Measurements from ENCODE around the gene TBL1X. TPM values are rescaled to one million over a fixed set of nuclear protein-coding genes. Genes with fewer than 3 reads are reported as not detected.

Gene TBL1X
- total RNA-seq, 4 donors from 2014 or later: 32.9 to 42.9 (median 33.4) TPM

GRCh38 chrX:9678215-9678965 lies 213.5 kb downstream of the TBL1X start:
- intact Hi-C loops (cut with DNase I): no loop called here
- H3K27me3 ChIP-seq: no peaks in the 10 kb centered on the region
- no peaks in the 10 kb centered on the region for H3K9me3 ChIP-seq
- H3K27ac ChIP-seq: no peak overlapping the region
- DNase-seq: no peak
- H3K4me3 ChIP-seq (replicated peaks in 1 of 3): no peak overlapping the region
- TF ChIP-seq CTCF (IDR thresholded peaks at IDR 0.05) (no peak), POLR2A (IDR thresholded peaks at IDR 0.05) (no peak)
- H3K4me1 ChIP-seq: no peaks in the 10 kb centered on the region
- no peaks in the 10 kb centered on the region for H3K36me3 ChIP-seq
- 94 to 100% methylated on average over 3 of the region's 3 CpGs for WGBS, 2 donors

DNA sequence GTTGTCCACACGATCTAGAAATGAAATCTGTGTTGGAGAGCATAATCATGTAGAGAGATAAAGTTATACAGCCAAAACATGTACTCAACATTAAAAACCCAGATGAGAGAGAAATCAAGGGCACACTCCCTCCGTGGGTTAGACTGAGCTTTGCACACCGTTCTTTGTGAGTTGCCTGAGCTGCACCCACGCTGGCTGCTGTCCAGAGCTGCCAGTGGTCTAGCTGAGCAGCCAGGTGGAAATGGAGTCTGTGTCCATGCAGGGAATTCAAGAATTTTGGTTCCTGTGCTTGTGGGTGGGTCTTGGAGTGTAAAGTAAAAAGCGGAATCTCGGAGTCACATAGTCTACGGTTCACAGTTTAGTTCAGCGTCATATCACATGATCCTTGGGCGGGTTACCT lies 216.2 kb downstream of the TBL1X start:
- 38 to 67% methylated on average over 8 to 9 of the region's 9 CpGs for WGBS, 2 donors
- peak; percentile 53 to 64 for DNase-seq
- Histone ChIP-seq H3K4me1 (no peaks in the 10 kb centered on the region), H3K27ac (no peak overlapping the region), H3K9me3 (no peaks in the 10 kb centered on the region), H3K27me3 (no peaks in the 10 kb centered on the region), H3K36me3 (no peaks in the 10 kb centered on the region), H3K4me3 (replicated peaks in 1 of 3) (no peak overlapping the region)
- intact Hi-C loops (cut with DNase I): no loop called here
- TF ChIP-seq CTCF (IDR thresholded peaks at IDR 0.05): no peak
- TF ChIP-seq POLR2A (IDR thresholded peaks at IDR 0.05): no peak

GRCh38 chrX:9681422-9681821 lies 216.6 kb downstream of the TBL1X start:
- TF ChIP-seq CTCF (IDR thresholded peaks at IDR 0.05) (no peak), POLR2A (IDR thresholded peaks at IDR 0.05) (no peak)
- intact Hi-C loops (cut with DNase I): no loop called here

GRCh38 chrX:9682456-9682855 lies 217.6 kb downstream of the TBL1X start:
- H3K27me3 ChIP-seq: no peaks in the 10 kb centered on the region
- 80 to 84% methylated on average over 10 of the region's 10 CpGs for WGBS, 2 donors
- intact Hi-C loops (cut with DNase I): no loop called here
- H3K9me3 ChIP-seq: no peaks in the 10 kb centered on the region
- H3K4me3 ChIP-seq (replicated peaks in 1 of 3): no peak overlapping the region
- DNase-seq: no peak
- H3K36me3 ChIP-seq: no peaks in the 10 kb centered on the region
- no peak overlapping the region for H3K27ac ChIP-seq
- TF ChIP-seq CTCF (IDR thresholded peaks at IDR 0.05): no peak
- TF ChIP-seq POLR2A (IDR thresholded peaks at IDR 0.05): no peak
- H3K4me1 ChIP-seq: no peaks in the 10 kb centered on the region

More at GRCh38 chrX:9681422-9681821, 216.6 kb downstream of the TBL1X start:
- Histone ChIP-seq H3K4me3 (replicated peaks in 1 of 3) (no peak overlapping the region), H3K27ac (no peak overlapping the region), H3K9me3 (no peaks in the 10 kb centered on the region), H3K27me3 (no peaks in the 10 kb centered on the region), H3K36me3 (no peaks in the 10 kb centered on the region), H3K4me1 (no peaks in the 10 kb centered on the region)
- WGBS, 2 donors: 60 to 79% methylated on average over 3 to 4 of the region's 4 CpGs
- DNase-seq: no peak

GRCh38 chrX:9682861-9683260 lies 218.0 kb downstream of the TBL1X start:
- intact Hi-C loops (cut with DNase I): no loop called here
- 96 to 100% methylated on average over 3 to 6 of the region's 6 CpGs for WGBS, 2 donors
- Histone ChIP-seq H3K27me3 (no peaks in the 10 kb centered on the region), H3K9me3 (no peaks in the 10 kb centered on the region), H3K27ac (no peak overlapping the region), H3K36me3 (no peaks in the 10 kb centered on the region), H3K4me1 (no peaks in the 10 kb centered on the region), H3K4me3 (replicated peaks in 1 of 3) (no peak overlapping the region)
- no peak for TF ChIP-seq POLR2A (IDR thresholded peaks at IDR 0.05)
- no peak for TF ChIP-seq CTCF (IDR thresholded peaks at IDR 0.05)
- DNase-seq: no peak
